Smooth muscle cell (in vitro differentiated cells): Measurements from ENCODE around the gene SNX5. TPM values are rescaled to one million over a fixed set of nuclear protein-coding genes. Genes with fewer than 3 reads are reported as not detected.

Experiments used
- DNase-seq: peaks from one replicate; lab custom pipeline; 2025; ENCODE audit not compliant: unreplicated experiment; lab: John Stamatoyannopoulos, UW
- H2AFZ ChIP-seq: fragments of 200-600 bp; sonication (generic); 2 replicates; pipeline ENCODE4 v1.6.0; 2016; ENCODE audit warnings: antibody characterized with exemption, low read depth, mild to moderate bottlenecking
- H3F3A ChIP-seq: fragments of 200-600 bp; sonication (generic); 2 replicates; pipeline ENCODE4 v1.6.0; 2017; ENCODE audit warnings: antibody characterized with exemption, low read depth
- H3K27ac ChIP-seq: fragments of 200-600 bp; sonication (generic); 2 replicates; pipeline ENCODE4 v1.5.1; 2016; ENCODE audit warnings: low read depth, mild to moderate bottlenecking
- H3K27me3 ChIP-seq: fragments of 200-600 bp; sonication (generic); 2 replicates; pipeline ENCODE4 v1.6.1; 2016; ENCODE audit warnings: low read depth, mild to moderate bottlenecking
- H3K36me3 ChIP-seq: fragments of 200-600 bp; sonication (generic); 2 replicates; pipeline ENCODE4 v1.5.1; 2016; ENCODE audit warnings: low read depth
- H3K4me1 ChIP-seq: fragments of 200-600 bp; sonication (generic); 2 replicates; pipeline ENCODE4 v1.5.1; 2016; ENCODE audit warnings: low read depth
- H3K4me2 ChIP-seq: fragments of 200-600 bp; sonication (generic); 2 replicates; pipeline ENCODE4 v1.6.0; 2016; ENCODE audit warnings: mild to moderate bottlenecking
- H3K4me3 ChIP-seq: fragments of 200-600 bp; sonication (generic); 2 replicates; pipeline ENCODE4 v1.5.1; 2016; ENCODE audit warnings: mild to moderate bottlenecking
- H3K79me2 ChIP-seq: fragments of 200-600 bp; sonication (generic); 2 replicates; pipeline ENCODE4 v1.6.0; 2016; ENCODE audit warnings: low read depth, mild to moderate bottlenecking
- H3K9ac ChIP-seq: fragments of 200-600 bp; sonication (generic); 2 replicates; pipeline ENCODE4 v1.6.0; 2016; ENCODE audit warnings: low read depth
- H3K9me3 ChIP-seq: fragments of 200-600 bp; sonication (generic); replicated peaks from 2 replicates; pipeline ENCODE4 v1.5.1; 2016; ENCODE audit warnings: low read depth
- H4K20me1 ChIP-seq: fragments of 200-600 bp; sonication (generic); 2 replicates; pipeline ENCODE4 v1.6.0; 2016; ENCODE audit warnings: low read depth
- CTCF ChIP-seq: fragments of 200-600 bp; sonication (generic); IDR thresholded peaks from 2 replicates; pipeline ENCODE4 v1.5.1; 2017; ENCODE audit warnings: borderline replicate concordance, mild to moderate bottlenecking, antibody characterized with exemption; ENCODE audit not compliant: insufficient read depth, poor library complexity, severe bottlenecking
- WGBS: methylation state at CpG from one replicate; pipeline ENCODE4 v1.1.7; 2016; ENCODE audit warnings: low lambda C conversion rate; 5-methylcytosine and 5-hydroxymethylcytosine counted together
- polyA plus RNA-seq: library from polyadenylated mRNA; unstranded; fragments of >200 nt; fragmentation: Nextera tagmentation; extraction: Ambion mirVana; gene quantifications from 2 replicates; pipeline ENCODE4 v1.2.1, GENCODE V29; 2016
- total RNA-seq: library from RNA; depleted of rRNA; stranded (reverse); fragments of >200 nt; gene quantifications from 2 replicates; pipeline ENCODE4 v1.2.3, GENCODE V29; 2014

The SNX5 gene
- 92.3 and 100 TPM in 2 replicates for total RNA-seq
- polyA plus RNA-seq, result 46.3 and 49.8 TPM in 2 replicates

- H3K79me2 ChIP-seq, result peaks cover 84% of the 10 kb centered on the region
- H4K20me1 ChIP-seq, result peaks cover 45% of the 10 kb centered on the region
- H2AFZ ChIP-seq, result peak within 1 kb of the TSS; percentile 88
- WGBS, result under 1% methylated on average over 82 of the region's 96 CpGs
- H3K36me3 ChIP-seq, result no peaks in the 10 kb centered on the region
- H3K4me1 ChIP-seq, result peaks cover 65% of the 10 kb centered on the region
- H3K4me3 ChIP-seq, result peak within 1 kb of the TSS; percentile 75
- H3K9me3 ChIP-seq, result no peaks in the 10 kb centered on the region
- peaks cover 7% of the 10 kb centered on the region for H3F3A ChIP-seq
- peak within 1 kb of the TSS; percentile 98 for H3K9ac ChIP-seq
- H3K4me2 ChIP-seq, result peak within 1 kb of the TSS; percentile 97
- H3K27ac ChIP-seq, result peak within 1 kb of the TSS; percentile 99
- TF ChIP-seq CTCF, result no peak
- no peaks in the 10 kb centered on the region for H3K27me3 ChIP-seq
- peak; percentile 97 for DNase-seq
Measured at GRCh38 chr20:17968366-17969277, at the start of gene SNX5, which contains the start of gene MGME1. Gene SNX5, minus strand, starts transcription at chr20:17968794. Its CDS starts 369 bp downstream, at chr20:17968425. Gene MGME1, plus strand, starts transcription at chr20:17969018. Its CDS starts 842 bp downstream, at chr20:17969860.

GRCh38 chr20:18018100-18018499 lies 49.5 kb upstream of the SNX5 start:
- no peak for DNase-seq
- no peaks in the 10 kb centered on the region for H3K4me1 ChIP-seq
- H3K27me3 ChIP-seq, result no peaks in the 10 kb centered on the region
- no peak overlapping the region for H3K4me3 ChIP-seq
- no peak overlapping the region for H3K9ac ChIP-seq
- no peak overlapping the region for H2AFZ ChIP-seq
- no peaks in the 10 kb centered on the region for H3K9me3 ChIP-seq
- H4K20me1 ChIP-seq, result no peaks in the 10 kb centered on the region
- no peak overlapping the region for H3K27ac ChIP-seq
- no peak for TF ChIP-seq CTCF
- H3K36me3 ChIP-seq, result no peaks in the 10 kb centered on the region
- H3K79me2 ChIP-seq, result no peaks in the 10 kb centered on the region
- WGBS, result 92% methylated on average over 10 of the region's 10 CpGs
- no peak overlapping the region for H3K4me2 ChIP-seq
- H3F3A ChIP-seq, result no peaks in the 10 kb centered on the region

GRCh38 chr20:18016772-18017171 lies 48.2 kb upstream of the SNX5 start:
- Histone ChIP-seq H3K27ac (no peak overlapping the region), H4K20me1 (no peaks in the 10 kb centered on the region), H3F3A (no peaks in the 10 kb centered on the region), H3K79me2 (no peaks in the 10 kb centered on the region), H3K9ac (no peak overlapping the region), H3K36me3 (no peaks in the 10 kb centered on the region), H3K4me3 (no peak overlapping the region), H3K4me2 (no peak overlapping the region), H2AFZ (no peak overlapping the region), H3K4me1 (no peaks in the 10 kb centered on the region), H3K27me3 (no peaks in the 10 kb centered on the region), H3K9me3 (no peaks in the 10 kb centered on the region)
- WGBS, result 91% methylated on average over 3 of the region's 3 CpGs
- no peak for TF ChIP-seq CTCF
- DNase-seq, result no peak

- Histone ChIP-seq H3K4me3 (no peak overlapping the region), H3K9me3 (no peaks in the 10 kb centered on the region), H3K27ac (no peak overlapping the region), H4K20me1 (no peaks in the 10 kb centered on the region), H3K9ac (no peak overlapping the region), H3K36me3 (no peaks in the 10 kb centered on the region), H3K4me1 (no peaks in the 10 kb centered on the region), H3K4me2 (no peak overlapping the region), H2AFZ (no peak overlapping the region), H3K79me2 (no peaks in the 10 kb centered on the region), H3F3A (no peaks in the 10 kb centered on the region), H3K27me3 (no peaks in the 10 kb centered on the region)
- no peak for TF ChIP-seq CTCF
- 91% methylated on average over 6 of the region's 6 CpGs for WGBS
- DNase-seq, result no peak
Measured at GRCh38 chr20:18014411-18014810, 45.8 kb upstream of the SNX5 start.
